ENCODE data around the gene SMIM20. TPM values are rescaled to one million over a fixed set of nuclear protein-coding genes. Genes with fewer than 3 reads are reported as not detected.

The SMIM20 gene
- total and polyA plus RNA-seq, 2 of the 4 experiments (the other 2 are of a cell fraction) = 13.6 to 23.1 TPM

- H3K18ac ChIP-seq (ENCODE audit: low read depth, low read length) = no peak overlapping the region
- no peak overlapping the region for H3K4me2 ChIP-seq (ENCODE audit: low read depth, low read length)
- no peak overlapping the region for H4K8ac ChIP-seq (ENCODE audit: low read depth in 2 of 2, low read length in 2 of 2)
- H2AK5ac ChIP-seq (ENCODE audit: low read depth, low read length) = no peak overlapping the region
- in situ Hi-C loops (cut with MboI; ENCODE audit: low sequenced_read_pairs) = no loop called here
- H3K14ac ChIP-seq (replicated peaks; ENCODE audit: low read depth, low read length) = no peak overlapping the region
- no peak for DNase-seq
- H2BK20ac ChIP-seq (ENCODE audit: low read depth, low read length) = no peak overlapping the region
- no peak overlapping the region for H2BK5ac ChIP-seq (ENCODE audit: low read depth, low read length, poor library complexity, severe bottlenecking)
- peak overlapping the region; percentile 14 for H2AK9ac ChIP-seq (replicated peaks; ENCODE audit: low read depth, low read length, poor library complexity)
- H4K5ac ChIP-seq (ENCODE audit: low read depth, low read length) = no peak overlapping the region
- H3K36me3 ChIP-seq (ENCODE audit: control insufficient read depth, insufficient read depth, low read length) = no peaks in the 10 kb centered on the region
- H3K23ac ChIP-seq (ENCODE audit: low read depth, low read length) = peak overlapping the region; percentile 8; the same call in 1 of the 2 replicates
- no TSS peak for BruUV-seq (replicated peaks)
- ChIA-PET POLR2A (ENCODE audit: unreplicated experiment) (interaction anchor here (0.6 kb wide), 1 partner anchor 13 kb away, joined by 8 read pairs; no protein-coding TSS in a partner anchor), CTCF (no interaction called here)
- H3K56ac ChIP-seq (ENCODE audit: extremely low read depth, insufficient read depth, low read length) = no peak overlapping the region
- H3K9me3 ChIP-seq (ENCODE audit: control insufficient read depth, insufficient read depth, low read length) = no peaks in the 10 kb centered on the region; the same call in 1 of the 2 replicates
- intact Hi-C loops (cut with micrococcal nuclease) = no loop called here
- no peak overlapping the region for H2BK120ac ChIP-seq (ENCODE audit: low read depth, low read length)
- TF ChIP-seq SMC3 (IDR thresholded peaks at IDR 0.05; ENCODE audit: low read depth, low read length) (no peak), MAFK (IDR thresholded peaks at IDR 0.05; ENCODE audit: low read depth, low read length) (no peak), CEBPB (IDR thresholded peaks at IDR 0.05; ENCODE audit: low read depth, low read length) (no peak), MAZ (IDR thresholded peaks at IDR 0.05; ENCODE audit: borderline replicate concordance, low read depth, low read length) (no peak), BHLHE40 (IDR thresholded peaks at IDR 0.05; ENCODE audit: low read depth, low read length) (no peak), NFE2L2 (IDR thresholded peaks at IDR 0.05; ENCODE audit: low read depth, low read length) (no peak), RFX5 (IDR thresholded peaks at IDR 0.05; ENCODE audit: low read depth, low read length) (no peak), ELK1 (IDR thresholded peaks at IDR 0.05; ENCODE audit: borderline replicate concordance, low read depth, low read length) (no peak), MXI1 (IDR thresholded peaks at IDR 0.05; ENCODE audit: borderline replicate concordance, low read depth, low read length) (no peak), RAD21 (IDR thresholded peaks at IDR 0.05; ENCODE audit: low read length) (no peak), CTCF (conservative IDR thresholded peaks at IDR 0.05; ENCODE audit: low read depth, low read length) (no peak), FOS (IDR thresholded peaks at IDR 0.05; ENCODE audit: low read depth, low read length) (no peak), POLR2A (IDR thresholded peaks at IDR 0.05; ENCODE audit: low read depth, low read length) (no peak)
- TF ChIP-seq, protein P1, sequence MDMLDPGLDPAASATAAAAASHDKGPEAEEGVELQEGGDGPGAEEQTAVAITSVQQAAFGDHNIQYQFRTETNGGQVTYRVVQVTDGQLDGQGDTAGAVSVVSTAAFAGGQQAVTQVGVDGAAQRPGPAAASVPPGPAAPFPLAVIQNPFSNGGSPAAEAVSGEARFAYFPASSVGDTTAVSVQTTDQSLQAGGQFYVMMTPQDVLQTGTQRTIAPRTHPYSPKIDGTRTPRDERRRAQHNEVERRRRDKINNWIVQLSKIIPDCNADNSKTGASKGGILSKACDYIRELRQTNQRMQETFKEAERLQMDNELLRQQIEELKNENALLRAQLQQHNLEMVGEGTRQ (IDR thresholded peaks at IDR 0.05; ENCODE audit: low read depth, low read length) = no peak
- H3K9ac ChIP-seq (ENCODE audit: low read depth, low read length) = no peak overlapping the region
- peaks cover 1% of the 10 kb centered on the region; the same call in 1 of the 2 replicates for H3K4me1 ChIP-seq (ENCODE audit: control insufficient read depth, insufficient read depth, low read length)
- H3K27ac ChIP-seq (ENCODE audit: insufficient read depth, low read length) = no peak overlapping the region
- dilution Hi-C loops (cut with HindIII; ENCODE audit: low sequenced_read_pairs, unreplicated experiment) = no loop called here
- WGBS, 2 experiments (ENCODE audit: extremely low coverage in 2 of 2, insufficient read length in 1 of 2) = 100% methylated on average over 1 of the region's 10 CpGs; no CpG with 5 or more reads in 1 of the 2 experiments
- H2AFZ ChIP-seq (replicated peaks; ENCODE audit: low read length, poor library complexity) = no peak overlapping the region
- H2BK15ac ChIP-seq (ENCODE audit: low read depth, low read length) = no peak overlapping the region
- no peak overlapping the region for H4K91ac ChIP-seq (ENCODE audit: insufficient read depth, low read depth, low read length)
- H4K20me1 ChIP-seq (ENCODE audit: insufficient read depth, low read length) = no peaks in the 10 kb centered on the region
- no peaks in the 10 kb centered on the region for H3K79me1 ChIP-seq (ENCODE audit: low read depth in 1 of 2, low read length in 2 of 2)
- H3K9me1 ChIP-seq (ENCODE audit: insufficient read depth, low read length) = peaks cover 6% of the 10 kb centered on the region; the same call in 1 of the 2 replicates
- no peak overlapping the region for H3K4ac ChIP-seq (ENCODE audit: low read depth, low read length)
- no peak for ATAC-seq (ENCODE audit: low read depth)
- H3K27me3 ChIP-seq (ENCODE audit: control insufficient read depth, insufficient read depth, low read length) = peaks cover 21% of the 10 kb centered on the region
- H3K4me3 ChIP-seq (ENCODE audit: insufficient read depth, low read depth, low read length) = no peak overlapping the region
Observed at GRCh38 chr4:25950461-25951389, 36.7 kb downstream of the SMIM20 start.

Data from IMR-90 (cell line).